WTC11 (cell line): Measurements from ENCODE around the gene ZBTB32. TPM values are rescaled to one million over a fixed set of nuclear protein-coding genes. Genes with fewer than 3 reads are reported as not detected.

Source experiments
- ATAC-seq: fragments of 200-7000 bp; cut with Tn5 transposase; 2 replicates; pipeline ENCODE4 v1.10.0; 2021; ENCODE audit warnings: mild to moderate bottlenecking, moderate library complexity
- CTCF ChIA-PET: fragments of 300-600 bp; sonication (Branson Sonifier 250); formaldehyde crosslinking; loops from one replicate; lab custom pipeline; 2021; ENCODE audit warnings: antibody characterized with exemption; lab: Charles Lee
- POLR2A ChIA-PET: fragments of 350-600 bp; sonication (Branson Sonifier 250); formaldehyde crosslinking; loops from one replicate; lab custom pipeline; 2021; ENCODE audit warnings: antibody characterized with exemption; lab: Charles Lee
- DNase-seq: peaks from one replicate; pipeline ENCODE4 v3.0.0; 2021; ENCODE audit warnings: low spot score
- H3K27ac Mint-ChIP-seq: 2 replicates; pipeline ENCODE4 v1.8.0; 2021; ENCODE audit warnings: mixed read lengths
- H3K27me3 Mint-ChIP-seq: 2 replicates; pipeline ENCODE4 v1.8.0; 2021; ENCODE audit warnings: low read depth, mild to moderate bottlenecking, moderate library complexity, mixed read lengths
- H3K36me3 Mint-ChIP-seq: 2 replicates; pipeline ENCODE4 v1.8.0; 2021; ENCODE audit warnings: mixed read lengths
- H3K4me1 Mint-ChIP-seq: 2 replicates; pipeline ENCODE4 v1.8.0; 2022; ENCODE audit warnings: mixed read lengths
- H3K4me3 Mint-ChIP-seq: 2 replicates; pipeline ENCODE4 v1.8.0; 2021; ENCODE audit warnings: mild to moderate bottlenecking, moderate library complexity, mixed read lengths
- H3K9me3 Mint-ChIP-seq: 2 replicates; pipeline ENCODE4 v1.8.0; 2021; ENCODE audit warnings: mixed read lengths
- ARID4B ChIP-seq: sonication (generic); formaldehyde crosslinking; IDR thresholded peaks from 2 replicates; pipeline ENCODE4 v1.8.0; 2023; ENCODE audit warnings: missing genetic modification reagents, mild to moderate bottlenecking, borderline replicate concordance
- ETV6 ChIP-seq: sonication (generic); formaldehyde crosslinking; IDR thresholded peaks from 2 replicates; pipeline ENCODE4 v1.8.1; 2022; ENCODE audit warnings: mild to moderate bottlenecking, missing genetic modification reagents
- FOXP1 ChIP-seq: sonication (generic); formaldehyde crosslinking; IDR thresholded peaks from 2 replicates; pipeline ENCODE4 v1.8.0; 2022; ENCODE audit warnings: missing genetic modification reagents, mild to moderate bottlenecking, moderate library complexity, borderline replicate concordance
- GABPB1 ChIP-seq: sonication (generic); formaldehyde crosslinking; IDR thresholded peaks from 2 replicates; pipeline ENCODE4 v1.8.1; 2023; ENCODE audit warnings: mild to moderate bottlenecking, missing genetic modification reagents
- GRHL2 ChIP-seq: fragments of 250-450 bp; sonication (Bioruptor Pico); IDR thresholded peaks from 2 replicates; pipeline ENCODE4 v1.8.0; 2022; ENCODE audit warnings: mild to moderate bottlenecking, moderate library complexity; ENCODE audit not compliant: insufficient replicate concordance, severe bottlenecking
- NFATC4 ChIP-seq: fragments of 250-450 bp; sonication (Bioruptor Pico); IDR thresholded peaks from 2 replicates; pipeline ENCODE4 v1.9.0; 2021; ENCODE audit warnings: mild to moderate bottlenecking
- NR1H2 ChIP-seq: sonication (generic); formaldehyde crosslinking; IDR thresholded peaks from 2 replicates; pipeline ENCODE4 v1.9.0; 2021; ENCODE audit warnings: mild to moderate bottlenecking, moderate library complexity, missing genetic modification reagents
- NR2C2 ChIP-seq: sonication (generic); formaldehyde crosslinking; IDR thresholded peaks from 2 replicates; pipeline ENCODE4 v1.8.0; 2022; ENCODE audit warnings: mild to moderate bottlenecking, missing genetic modification reagents
- PRDM15 ChIP-seq: sonication (generic); formaldehyde crosslinking; IDR thresholded peaks from 2 replicates; pipeline ENCODE4 v1.8.0; 2022; ENCODE audit warnings: missing genetic modification reagents
- ZBTB43 ChIP-seq: sonication (generic); formaldehyde crosslinking; IDR thresholded peaks from 2 replicates; pipeline ENCODE4 v1.8.1; 2023; ENCODE audit warnings: mild to moderate bottlenecking, missing genetic modification reagents
- ZNF219 ChIP-seq: sonication (generic); formaldehyde crosslinking; IDR thresholded peaks from 2 replicates; pipeline ENCODE4 v1.8.0; 2023; ENCODE audit warnings: missing genetic modification reagents, mild to moderate bottlenecking, borderline replicate concordance
- ZNF671 ChIP-seq: fragments of 250-450 bp; sonication (Bioruptor Pico); IDR thresholded peaks from 2 replicates; pipeline ENCODE4 v1.8.0; 2021; ENCODE audit warnings: mild to moderate bottlenecking
- total RNA-seq: library from RNA; stranded (reverse); gene quantifications from 3 replicates; pipeline ENCODE4 v1.2.3, GENCODE V29; 2021
- TF ChIP-seq, protein P1 (sequence below): sonication (generic); formaldehyde crosslinking; IDR thresholded peaks from 2 replicates; pipeline ENCODE4 v1.8.0; 2022; ENCODE audit warnings: mild to moderate bottlenecking, missing genetic modification reagents
- TF ChIP-seq, protein P2 (sequence below): sonication (generic); formaldehyde crosslinking; IDR thresholded peaks from 2 replicates; pipeline ENCODE4 v1.8.1; 2023; ENCODE audit warnings: mild to moderate bottlenecking, missing genetic modification reagents, borderline replicate concordance

The ZBTB32 gene
- total RNA-seq, 1 experiment from 2014 or later = 0.11 TPM

DNA sequence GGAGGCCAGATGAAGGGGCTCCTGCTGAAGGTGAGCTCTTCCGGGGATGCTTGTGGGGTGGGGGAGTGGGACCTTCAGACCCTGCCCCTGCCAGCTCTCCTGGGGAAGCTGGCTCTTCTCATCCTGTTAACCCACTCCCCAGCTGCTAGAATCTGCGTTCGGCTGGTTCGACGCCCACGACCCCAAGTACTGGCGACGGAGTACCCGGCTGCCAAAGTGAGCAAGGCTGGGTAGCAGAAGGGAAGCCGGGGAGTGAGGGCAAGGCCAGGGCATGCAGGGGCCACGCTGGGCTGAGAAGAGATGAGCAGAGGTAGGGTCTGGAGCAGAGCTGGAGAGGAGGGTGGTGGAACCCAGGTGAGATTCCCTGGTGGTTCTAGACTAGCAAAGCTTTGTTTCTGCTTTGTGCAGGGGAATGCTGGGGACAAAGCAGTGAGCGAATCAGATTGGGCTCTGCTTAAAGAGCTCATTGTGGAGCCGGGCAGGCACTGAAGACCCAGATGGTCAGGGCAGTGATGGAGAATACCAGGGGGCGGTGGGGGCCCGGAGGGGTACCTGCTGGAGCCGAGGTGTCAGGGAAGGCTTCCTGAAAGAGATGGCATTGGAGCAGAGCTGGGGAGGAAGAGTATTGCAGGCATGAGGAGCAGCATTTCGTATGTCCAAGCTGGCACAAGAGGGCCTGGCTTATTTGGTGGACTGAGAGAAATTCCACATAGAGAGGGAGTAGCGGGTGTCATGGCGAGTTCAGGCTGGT, 23.8 kb downstream of the ZBTB32 start:
- CTCF ChIA-PET = interaction anchor here (0.5 kb wide), 1 partner anchor 91 kb away, joined by 4 read pairs; no protein-coding TSS in a partner anchor
- no peaks in the 10 kb centered on the region for H3K9me3 Mint-ChIP-seq
- ATAC-seq = no peak
- no peak overlapping the region for H3K4me3 Mint-ChIP-seq
- no peaks in the 10 kb centered on the region for H3K27me3 Mint-ChIP-seq
- H3K27ac Mint-ChIP-seq = no peak overlapping the region
- TF ChIP-seq GRHL2 (CRISPR knock-in tag) (no peak), ZBTB43 (CRISPR knock-in tag) (no peak), NR1H2 (CRISPR knock-in tag) (no peak), ZNF671 (CRISPR knock-in tag) (no peak)
- TF ChIP-seq, all 79 proteins: peak for 0
- Mint-ChIP-seq H3K36me3 (peaks cover 73% of the 10 kb centered on the region), H3K4me1 (0 out of 2 replicates have a peak, but pooled peaks cover 2% of the 10 kb centered on the region)
- POLR2A ChIA-PET = no interaction called here
- no peak for DNase-seq

DNA sequence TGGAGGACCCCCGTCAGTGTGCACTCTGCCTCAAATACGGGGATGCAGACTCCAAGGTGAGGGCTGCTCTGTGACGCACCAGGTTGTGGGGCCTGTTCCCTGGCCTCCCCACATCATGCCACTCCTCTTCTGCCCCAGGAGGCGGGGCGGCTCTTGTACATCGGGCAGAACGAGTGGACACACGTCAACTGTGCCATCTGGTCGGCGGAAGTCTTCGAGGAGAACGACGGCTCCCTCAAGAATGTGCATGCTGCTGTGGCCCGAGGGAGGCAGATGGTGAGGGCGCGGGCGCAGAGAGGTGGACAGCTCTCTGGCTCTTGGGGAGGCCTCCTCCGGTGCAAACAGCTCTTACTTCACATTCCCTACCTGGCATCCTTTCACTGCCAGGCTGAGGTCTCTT, 24.7 kb downstream of the ZBTB32 start:
- ATAC-seq = no peak
- Mint-ChIP-seq H3K9me3 (no peaks in the 10 kb centered on the region), H3K27ac (no peak overlapping the region), H3K4me3 (no peak overlapping the region), H3K4me1 (0 out of 2 replicates have a peak, but pooled peaks cover 2% of the 10 kb centered on the region), H3K27me3 (no peaks in the 10 kb centered on the region), H3K36me3 (peaks cover 70% of the 10 kb centered on the region)
- no peak for DNase-seq
- TF ChIP-seq ETV6 (no peak), FOXP1 (CRISPR knock-in tag) (no peak), GABPB1 (CRISPR knock-in tag) (no peak), NFATC4 (no peak), ZNF219 (CRISPR knock-in tag) (no peak), NR2C2 (CRISPR knock-in tag) (no peak)
- CTCF ChIA-PET = interaction anchor here (1.1 kb wide), 1 partner anchor 12 kb away, joined by 3 read pairs; no protein-coding TSS in a partner anchor
- POLR2A ChIA-PET = no interaction called here

GRCh38 chr19:35729763-35730162, 25.4 kb downstream of the ZBTB32 start:
- CTCF ChIA-PET = interaction anchor here (1.1 kb wide), 1 partner anchor 11 kb away, joined by 3 read pairs; no protein-coding TSS in a partner anchor
- Mint-ChIP-seq H3K4me3 (no peak overlapping the region), H3K27ac (no peak overlapping the region), H3K36me3 (peaks cover 70% of the 10 kb centered on the region), H3K4me1 (0 out of 2 replicates have a peak, but pooled peaks cover 2% of the 10 kb centered on the region), H3K9me3 (no peaks in the 10 kb centered on the region), H3K27me3 (no peaks in the 10 kb centered on the region)
- no peak for DNase-seq
- POLR2A ChIA-PET = no interaction called here
- no peak for ATAC-seq
- TF ChIP-seq, protein P1, sequence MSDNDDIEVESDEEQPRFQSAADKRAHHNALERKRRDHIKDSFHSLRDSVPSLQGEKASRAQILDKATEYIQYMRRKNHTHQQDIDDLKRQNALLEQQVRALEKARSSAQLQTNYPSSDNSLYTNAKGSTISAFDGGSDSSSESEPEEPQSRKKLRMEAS = no peak
- TF ChIP-seq PRDM15 (no peak), NR2C2 (CRISPR knock-in tag) (no peak), ARID4B (CRISPR knock-in tag) (no peak)
- TF ChIP-seq, protein P2, sequence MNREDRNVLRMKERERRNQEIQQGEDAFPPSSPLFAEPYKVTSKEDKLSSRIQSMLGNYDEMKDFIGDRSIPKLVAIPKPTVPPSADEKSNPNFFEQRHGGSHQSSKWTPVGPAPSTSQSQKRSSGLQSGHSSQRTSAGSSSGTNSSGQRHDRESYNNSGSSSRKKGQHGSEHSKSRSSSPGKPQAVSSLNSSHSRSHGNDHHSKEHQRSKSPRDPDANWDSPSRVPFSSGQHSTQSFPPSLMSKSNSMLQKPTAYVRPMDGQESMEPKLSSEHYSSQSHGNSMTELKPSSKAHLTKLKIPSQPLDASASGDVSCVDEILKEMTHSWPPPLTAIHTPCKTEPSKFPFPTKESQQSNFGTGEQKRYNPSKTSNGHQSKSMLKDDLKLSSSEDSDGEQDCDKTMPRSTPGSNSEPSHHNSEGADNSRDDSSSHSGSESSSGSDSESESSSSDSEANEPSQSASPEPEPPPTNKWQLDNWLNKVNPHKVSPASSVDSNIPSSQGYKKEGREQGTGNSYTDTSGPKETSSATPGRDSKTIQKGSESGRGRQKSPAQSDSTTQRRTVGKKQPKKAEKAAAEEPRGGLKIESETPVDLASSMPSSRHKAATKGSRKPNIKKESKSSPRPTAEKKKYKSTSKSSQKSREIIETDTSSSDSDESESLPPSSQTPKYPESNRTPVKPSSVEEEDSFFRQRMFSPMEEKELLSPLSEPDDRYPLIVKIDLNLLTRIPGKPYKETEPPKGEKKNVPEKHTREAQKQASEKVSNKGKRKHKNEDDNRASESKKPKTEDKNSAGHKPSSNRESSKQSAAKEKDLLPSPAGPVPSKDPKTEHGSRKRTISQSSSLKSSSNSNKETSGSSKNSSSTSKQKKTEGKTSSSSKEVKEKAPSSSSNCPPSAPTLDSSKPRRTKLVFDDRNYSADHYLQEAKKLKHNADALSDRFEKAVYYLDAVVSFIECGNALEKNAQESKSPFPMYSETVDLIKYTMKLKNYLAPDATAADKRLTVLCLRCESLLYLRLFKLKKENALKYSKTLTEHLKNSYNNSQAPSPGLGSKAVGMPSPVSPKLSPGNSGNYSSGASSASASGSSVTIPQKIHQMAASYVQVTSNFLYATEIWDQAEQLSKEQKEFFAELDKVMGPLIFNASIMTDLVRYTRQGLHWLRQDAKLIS (CRISPR knock-in tag) = no peak
